Measurements from ENCODE around the gene PUM1. TPM values are rescaled to one million over a fixed set of nuclear protein-coding genes. Genes with fewer than 3 reads are reported as not detected.

Gene PUM1
- total and polyA plus RNA-seq, 2 of the 8 experiments (the other 6 are each of a cell fraction or from before 2014, with no cell fraction given), result 122 to 177 TPM

- CTCF ChIA-PET (ENCODE audit: partially characterized antibody), result interaction anchor here (0.6 to 0.8 kb wide), 2 partner anchors 23 to 155 kb away, joined by 3 to 7 read pairs; no protein-coding TSS in a partner anchor
- Histone ChIP-seq H4K91ac (replicated peaks; ENCODE audit: insufficient read length, low read length) (no peak overlapping the region), H3K36me3 (ENCODE audit: control insufficient read depth in 2 of 4, insufficient read depth in 4 of 4, low read length in 3 of 4) (peaks cover 0 to 30% (median 15%) of the 10 kb centered on the region in 4 experiments), H3K79me1 (ENCODE audit: low read depth, low read length) (peaks cover 10% of the 10 kb centered on the region), H3K18ac (ENCODE audit: extremely low read depth, low read length) (no peak overlapping the region), H2BK120ac (replicated peaks; ENCODE audit: low read depth, low read length) (no peak overlapping the region), H4K8ac (ENCODE audit: extremely low read depth, insufficient read depth, low read length) (no peak overlapping the region), H2BK5ac (ENCODE audit: low read depth, low read length) (no peak overlapping the region), H3K4ac (replicated peaks; ENCODE audit: insufficient read length, low read depth, low read length) (no peak overlapping the region), H3K56ac (replicated peaks; ENCODE audit: insufficient read length, low read depth, low read length) (no peak overlapping the region), H3K4me3 (ENCODE audit: extremely low read depth in 1 of 4, insufficient read depth in 2 of 4, low read depth in 3 of 4, low read length in 4 of 4) (no peak overlapping the region), H2AK5ac (ENCODE audit: low read depth, low read length) (no peak overlapping the region), H3K23ac (ENCODE audit: insufficient read length) (no peak overlapping the region), H3K9me3 (ENCODE audit: insufficient read depth in 2 of 2, low read depth in 1 of 2, low read length in 1 of 2) (no peaks in the 10 kb centered on the region), H2BK15ac (ENCODE audit: low read length) (no peak overlapping the region), H3K27ac (ENCODE audit: low read depth, low read length) (no peak overlapping the region), H4K5ac (ENCODE audit: insufficient read length, low read depth, low read length) (no peak overlapping the region), H3K14ac (ENCODE audit: insufficient read length) (no peak overlapping the region), H2BK20ac (ENCODE audit: low read length) (no peak overlapping the region), H3K79me2 (ENCODE audit: control insufficient read depth in 1 of 2, insufficient read depth in 2 of 2, low read length in 2 of 2) (peaks cover 24 to 100% of the 10 kb centered on the region in 2 experiments), H3K4me2 (ENCODE audit: insufficient read depth in 1 of 2, low read depth in 2 of 2, low read length in 2 of 2) (no peak overlapping the region), H2BK12ac (ENCODE audit: low read depth, low read length) (no peak overlapping the region), H3K27me3 (replicated peaks in 1 of 4; ENCODE audit: control insufficient read depth in 3 of 4, extremely low read depth in 1 of 4, insufficient read depth in 3 of 4, low read length in 3 of 4) (no peaks in the 10 kb centered on the region), H2AFZ (ENCODE audit: low read length) (no peak overlapping the region), H3K4me1 (replicated peaks in 1 of 4; ENCODE audit: control insufficient read depth in 3 of 4, insufficient read depth in 4 of 4, low read length in 3 of 4) (peaks cover 0 to 5% (median 1%) of the 10 kb centered on the region in 4 experiments; a peak in 3 of 7 replicates), H3K9ac (replicated peaks in 1 of 4; ENCODE audit: extremely low read depth in 1 of 4, low read depth in 3 of 4, low read length in 3 of 4) (no peak overlapping the region), H4K20me1 (replicated peaks in 1 of 2; ENCODE audit: control insufficient read depth in 1 of 2, insufficient read depth in 2 of 2, low read length in 2 of 2) (peaks cover 37 to 39% of the 10 kb centered on the region in 2 experiments), H3K23me2 (ENCODE audit: low read depth, low read length) (no peaks in the 10 kb centered on the region)
- FAIRE-seq (no peak), DNase-seq (ENCODE audit: low read depth in 1 of 2, low spot score in 2 of 2) (no peak)
- POLR2A ChIA-PET (ENCODE audit: partially characterized antibody), result interaction anchor here (1.2 to 1.6 kb wide), 2 partner anchors 9 to 57 kb away, joined by 3 to 5 read pairs; partner anchors contain the start of gene PUM1
- WGBS, 2 experiments (ENCODE audit: extremely low coverage in 1 of 2, insufficient coverage in 1 of 2, insufficient read length in 1 of 2, insufficient replicate concordance in 2 of 2, low coverage in 1 of 2, low lambda C conversion rate in 2 of 2, missing lambda C conversion rate in 1 of 2), result 83% methylated on average over 2 of the region's 2 CpGs; no CpG with 5 or more reads in 1 of the 2 experiments
- TF ChIP-seq RAD21 (IDR thresholded peaks at IDR 0.05 in 1 of 2, conservative IDR thresholded peaks at IDR 0.05 in 1 of 2; ENCODE audit: low read depth in 2 of 2, low read length in 2 of 2), result no peak
Measured at GRCh38 chr1:31007462-31007991, 58.0 kb downstream of the PUM1 start.

Measured in H1 (cell line).